K562 (cell line): ENCODE results near the gene TMEM132D. TPM values are rescaled to one million over a fixed set of nuclear protein-coding genes. Genes with fewer than 3 reads are reported as not detected.

Experiments
- ATAC-seq: fragments of 200-7000 bp; cut with Tn5 transposase; 3 replicates; pipeline ENCODE4 v1.9.1; 2020; ENCODE audit warnings: moderate library complexity
- BruUV-seq: library from RNA; stranded (reverse); fragments of 400-500 nt; replicated peaks from 2 replicates; lab custom pipeline; 2021; lab: Mats Ljungman, UMichigan
- CTCF ChIA-PET: fragments of 300-600 bp; formaldehyde crosslinking; extraction: SDS; loops from one replicate; lab custom pipeline; 2021; ENCODE audit warnings: low intra/inter-chr PET ratio; lab: Yijun Ruan, JAX
- POLR2A ChIA-PET: fragments of 300-600, 350-650 bp; sonication (Branson Sonifier 250); formaldehyde crosslinking; extraction: SDS; loops from one replicate; lab custom pipeline; 2021; ENCODE audit warnings: antibody characterized with exemption, inconsistent platforms; lab: Yijun Ruan, JAX
- DNase-seq, 4 experiments: peaks; one replicate each; pipeline versions ENCODE4 v3.0.0 to v3.0.0-alpha.2; 2011 to 2018; ENCODE audit warnings: low spot score in 3 of 4, mixed read lengths in 3 of 4; ENCODE audit errors: extremely low read depth in 1 of 4
- FAIRE-seq: peaks from 2 replicates; lab custom pipeline; 2011; peaks lifted over from hg19 to GRCh38; lab: Jason Lieb, UNC
- H2AFZ ChIP-seq: 2 replicates; pipeline ENCODE4 v1.6.0; 2011; ENCODE audit warnings: low read depth, low read length, control low read depth, inconsistent platforms
- H3K27ac ChIP-seq: fragments of 200-600 bp; 3 replicates; pipeline ENCODE4 v1.8.0; 2011; ENCODE audit warnings: low read depth, mild to moderate bottlenecking, control low read depth, inconsistent platforms, low read length, moderate library complexity, mixed read lengths; ENCODE audit errors: extremely low read depth
- H3K27me3 ChIP-seq, 2 experiments: fragments of 300-600 bp in 1 of 2; 2 replicates in 1 of 2; 3 replicates in 1 of 2; pipeline versions ENCODE4 v1.6.0 to v1.8.0; 2011; ENCODE audit warnings: inconsistent platforms in 2 of 2, low read length in 2 of 2, mild to moderate bottlenecking in 1 of 2, mixed read lengths in 1 of 2, moderate library complexity in 1 of 2; ENCODE audit not compliant: control insufficient read depth in 2 of 2, insufficient read depth in 2 of 2
- H3K36me3 ChIP-seq: fragments of 300-600 bp; 3 replicates; pipeline ENCODE4 v1.8.0; 2011; ENCODE audit warnings: mild to moderate bottlenecking, low read length, inconsistent platforms; ENCODE audit not compliant: control insufficient read depth, insufficient read depth
- H3K4me1 ChIP-seq, 2 experiments: fragments of 200-600 bp in 1 of 2; replicated peaks in 1 of 2; 2 replicates in 1 of 2; 3 replicates in 1 of 2; pipeline versions ENCODE4 v1.5.1 to v1.8.0; 2011; ENCODE audit warnings: inconsistent platforms in 2 of 2, low read length in 2 of 2, mild to moderate bottlenecking in 1 of 2, mixed read lengths in 1 of 2, moderate library complexity in 1 of 2; ENCODE audit not compliant: control insufficient read depth in 2 of 2, insufficient read depth in 2 of 2
- H3K4me2 ChIP-seq: 2 replicates; pipeline ENCODE4 v1.6.1; 2011; ENCODE audit warnings: low read length, control low read depth, inconsistent platforms, mixed read lengths; ENCODE audit not compliant: insufficient read depth
- H3K4me3 ChIP-seq: fragments of 200-600 bp; sonication (generic), shearing (Covaris generic); 2 replicates; pipeline ENCODE4 v1.5.1; 2016; ENCODE audit warnings: control low read depth, inconsistent platforms
- H3K79me2 ChIP-seq: fragments of 200-600 bp; 3 replicates; pipeline ENCODE4 v1.8.0; 2011; ENCODE audit warnings: low read length, inconsistent platforms; ENCODE audit not compliant: control insufficient read depth, insufficient read depth
- H3K9ac ChIP-seq, 2 experiments: 2 replicates each; pipeline versions ENCODE4 v1.6.0 to v1.6.1; 2011; ENCODE audit warnings: low read depth in 2 of 2, low read length in 2 of 2, control low read depth in 1 of 2, inconsistent platforms in 1 of 2, mild to moderate bottlenecking in 1 of 2, mixed read lengths in 1 of 2; ENCODE audit not compliant: insufficient read depth in 1 of 2
- H3K9me1 ChIP-seq: one replicate; pipeline ENCODE4 v1.6.0; 2011; ENCODE audit warnings: inconsistent platforms, mild to moderate bottlenecking, low read length, moderate library complexity; ENCODE audit not compliant: control insufficient read depth, insufficient read depth
- H3K9me3 ChIP-seq: replicated peaks from 2 replicates; pipeline ENCODE4 v1.5.1; 2011; ENCODE audit warnings: low read depth, low read length, inconsistent platforms; ENCODE audit not compliant: control insufficient read depth, insufficient read depth
- H4K20me1 ChIP-seq: replicated peaks from 2 replicates; pipeline ENCODE4 v1.6.1; 2011; ENCODE audit warnings: low read length, inconsistent platforms, mixed read lengths; ENCODE audit not compliant: control insufficient read depth, insufficient read depth
- ARID4B ChIP-seq: sonication (generic); formaldehyde crosslinking; IDR thresholded peaks from 2 replicates; pipeline ENCODE4 v1.8.0; 2022; ENCODE audit warnings: mild to moderate bottlenecking, missing genetic modification reagents
- BRF2 ChIP-seq: IDR thresholded peaks from 3 replicates; pipeline ENCODE4 v1.6.1; 2011; ENCODE audit warnings: borderline replicate concordance, mild to moderate bottlenecking; ENCODE audit not compliant: insufficient read length, insufficient read depth
- NR1H2 ChIP-seq: sonication (generic); formaldehyde crosslinking; IDR thresholded peaks from 2 replicates; pipeline ENCODE4 v1.4.0; 2020; ENCODE audit warnings: mild to moderate bottlenecking, missing genetic modification reagents
- TAL1 ChIP-seq: fragments of 450-650 bp; IDR thresholded peaks from 2 replicates; pipeline ENCODE4 v1.6.1; 2016; ENCODE audit warnings: mild to moderate bottlenecking
- TEAD4 ChIP-seq, 2 experiments: sonication (generic) in 1 of 2; formaldehyde crosslinking in 1 of 2; IDR thresholded peaks; 2 replicates each; pipeline versions ENCODE4 v1.6.1 to v1.8.0; 2012 to 2022; ENCODE audit warnings: borderline replicate concordance in 1 of 2, inconsistent platforms in 1 of 2, low read length in 1 of 2, mild to moderate bottlenecking in 1 of 2, missing genetic modification reagents in 1 of 2
- ZNF175 ChIP-seq: fragments of 200-800 bp; sonication (Bioruptor generic); IDR thresholded peaks from 2 replicates; pipeline ENCODE4 v1.6.1; 2016; ENCODE audit warnings: low read depth, mild to moderate bottlenecking, missing genetic modification characterization, missing compliant biosample characterization
- ZNF518B ChIP-seq: fragments of 250-450 bp; sonication (Bioruptor Pico); IDR thresholded peaks from 2 replicates; pipeline ENCODE4 v1.5.0; 2021; ENCODE audit warnings: mild to moderate bottlenecking, moderate library complexity
- ZNF551 ChIP-seq: fragments of 250-450 bp; sonication (Bioruptor Pico); IDR thresholded peaks from 2 replicates; pipeline ENCODE4 v1.5.0; 2021; ENCODE audit warnings: mild to moderate bottlenecking, moderate library complexity
- ZNF79 ChIP-seq: fragments of 250-450 bp; sonication (Bioruptor Pico); IDR thresholded peaks from 2 replicates; pipeline ENCODE4 v1.4.0; 2020; ENCODE audit warnings: low read depth, mild to moderate bottlenecking, moderate library complexity
- WGBS: fragments of 100-300 bp; shearing (Covaris generic); methylation state at CpG from one replicate; pipeline ENCODE4 v1.1.6; 2016; ENCODE audit warnings: low coverage, mixed read lengths; ENCODE audit not compliant: insufficient coverage; ENCODE audit errors: missing lambda C conversion rate; 5-methylcytosine and 5-hydroxymethylcytosine counted together
- in situ Hi-C: fragments of 300-500 bp; cut with MboI; formaldehyde crosslinking; loops from 4 replicates; pipeline ENCODE4 v1.15.0; 2018; ENCODE audit warnings: inconsistent platforms, mixed read lengths
- intact Hi-C: fragments of 100-400 bp; cut with micrococcal nuclease; formaldehyde crosslinking; loops from 2 replicates; pipeline ENCODE4 v1.14.2; 2022
- polyA plus RNA-seq, 8 experiments: library from polyadenylated mRNA; depleted of rRNA in 4 of 8; stranded (reverse) in 5 of 8; unstranded in 3 of 8; fragments of >200 nt; fragmentation: Nextera tagmentation in 2 of 8; fragmentation: Illumina TruSeq in 1 of 8; extraction: Ambion mirVana in 2 of 8; extraction: Trizol in 1 of 8; gene quantifications; 2 replicates each; pipeline versions ENCODE4 v1.2.1 to v1.2.3, GENCODE V29; 2011 to 2014; ENCODE audit warnings: inconsistent platforms in 1 of 8, missing spikeins in 1 of 8
- total RNA-seq, 7 experiments: library from RNA; depleted of rRNA in 6 of 7; stranded (reverse); fragments of >200 nt in 6 of 7; fragmentation: Illumina TruSeq in 2 of 7; extraction: Trizol in 2 of 7; gene quantifications; 2 replicates each; pipeline versions ENCODE4 v1.2.1 to v1.2.3, GENCODE V29; 2011 to 2021; ENCODE audit warnings: low replicate concordance in 1 of 7

The TMEM132D gene
- total and polyA plus RNA-seq, 9 of the 15 experiments (the other 6 are each of a cell fraction or from before 2014, with no cell fraction given): not detected

GRCh38 chr12:129470196-129470595, 433.6 kb downstream of the TMEM132D start:
- no peaks in the 10 kb centered on the region for H3K36me3 ChIP-seq
- H3K9ac ChIP-seq: no peak overlapping the region
- no peak overlapping the region for H2AFZ ChIP-seq
- no peaks in the 10 kb centered on the region for H3K27me3 ChIP-seq
- intact Hi-C loops (no loop called here), in situ Hi-C loops (no loop called here)
- H3K4me1 ChIP-seq: no peaks in the 10 kb centered on the region
- no peak overlapping the region for H3K27ac ChIP-seq
- ATAC-seq (no peak), DNase-seq (no peak), FAIRE-seq (no peak)
- H3K4me3 ChIP-seq: no peak overlapping the region
- WGBS: 1% methylated on average over 5 of the region's 5 CpGs
- ChIA-PET POLR2A (no interaction called here), CTCF (no interaction called here)
- no peaks in the 10 kb centered on the region for H3K79me2 ChIP-seq
- BruUV-seq: no TSS peak
- no peak for TF ChIP-seq ZNF518B
- TF ChIP-seq ARID4B (CRISPR knock-in tag): no peak
- TF ChIP-seq ZNF175 (CRISPR knock-in tag): no peak
- no peak for TF ChIP-seq TAL1
- TF ChIP-seq ZNF79 (CRISPR knock-in tag): no peak
- TF ChIP-seq ZNF551 (CRISPR knock-in tag): no peak
- TF ChIP-seq NR1H2 (CRISPR knock-in tag): no peak
- no peak for TF ChIP-seq TEAD4 (IDR thresholded peaks at IDR 0.05; ENCODE audit: low read length)
- no peak for TF ChIP-seq TEAD4 (CRISPR knock-in tag; IDR thresholded peaks at IDR 0.05; ENCODE audit: borderline replicate concordance)
- TF ChIP-seq BRF2: no peak
- no peak overlapping the region for H3K4me2 ChIP-seq
- H3K9me1 ChIP-seq: no peaks in the 10 kb centered on the region
- no peaks in the 10 kb centered on the region for H4K20me1 ChIP-seq
- no peaks in the 10 kb centered on the region for H3K9me3 ChIP-seq
